H9 (cell line): Measurements from ENCODE around the gene DNASE1L2. TPM values are rescaled to one million over a fixed set of nuclear protein-coding genes. Genes with fewer than 3 reads are reported as not detected.
A peak's percentile ranks its signal among the peaks of the same experiment; 100 is the strongest.

Experiments
- DNase-seq: peaks from one replicate; pipeline ENCODE4 v3.0.0-alpha.2; 2017
- H2AFZ ChIP-seq: one replicate; pipeline ENCODE4 v1.6.1; 2013; ENCODE audit warnings: mild to moderate bottlenecking, low read length, control low read depth, moderate library complexity
- H2AK5ac ChIP-seq: 2 replicates; pipeline ENCODE4 v1.6.1; 2013; ENCODE audit warnings: low read length, control low read depth, mixed read lengths; ENCODE audit not compliant: insufficient read length
- H2BK120ac ChIP-seq: one replicate; pipeline ENCODE4 v1.6.1; 2013; ENCODE audit warnings: low read depth, mild to moderate bottlenecking, low read length, control low read depth, inconsistent platforms; ENCODE audit not compliant: poor library complexity, severe bottlenecking
- H2BK12ac ChIP-seq: 2 replicates; pipeline ENCODE4 v1.6.1; 2013; ENCODE audit warnings: low read length, control low read depth, mixed read lengths, low read depth; ENCODE audit not compliant: insufficient read length
- H2BK15ac ChIP-seq: 2 replicates; pipeline ENCODE4 v1.6.1; 2013; ENCODE audit warnings: low read depth, low read length, control low read depth
- H2BK20ac ChIP-seq: one replicate; pipeline ENCODE4 v1.6.1; 2013; ENCODE audit warnings: low read depth, mild to moderate bottlenecking, low read length, control low read depth, inconsistent platforms; ENCODE audit not compliant: poor library complexity, severe bottlenecking
- H2BK5ac ChIP-seq: 2 replicates; pipeline ENCODE4 v1.6.1; 2013; ENCODE audit warnings: low read length, control low read depth, mixed read lengths; ENCODE audit not compliant: insufficient read length
- H3K14ac ChIP-seq: 2 replicates; pipeline ENCODE4 v1.6.1; 2013; ENCODE audit warnings: low read length, control low read depth; ENCODE audit not compliant: insufficient read depth
- H3K18ac ChIP-seq: 2 replicates; pipeline ENCODE4 v1.6.1; 2013; ENCODE audit warnings: low read depth, mild to moderate bottlenecking, mixed read lengths, low read length, control low read depth; ENCODE audit not compliant: insufficient read length
- H3K23ac ChIP-seq: 2 replicates; pipeline ENCODE4 v1.6.1; 2013; ENCODE audit warnings: low read length, control low read depth, mixed read lengths, low read depth; ENCODE audit not compliant: insufficient read length
- H3K23me2 ChIP-seq: 2 replicates; pipeline ENCODE4 v1.6.1; 2013; ENCODE audit warnings: low read depth, mild to moderate bottlenecking, mixed read lengths, low read length, control low read depth; ENCODE audit not compliant: insufficient read length, poor library complexity, severe bottlenecking
- H3K27ac ChIP-seq: 2 replicates; pipeline ENCODE4 v1.5.1; 2013; ENCODE audit warnings: low read length, control low read depth, mixed read lengths, low read depth; ENCODE audit not compliant: insufficient read length
- H3K27me3 ChIP-seq: 2 replicates; pipeline ENCODE4 v1.6.1; 2013; ENCODE audit warnings: low read length, control low read depth, inconsistent platforms; ENCODE audit not compliant: insufficient read depth
- H3K4ac ChIP-seq: 2 replicates; pipeline ENCODE4 v1.6.1; 2013; ENCODE audit warnings: low read depth, mild to moderate bottlenecking, control low read depth, inconsistent platforms, low read length, moderate library complexity
- H3K4me1 ChIP-seq: 2 replicates; pipeline ENCODE4 v1.6.1; 2013; ENCODE audit warnings: low read length, control low read depth, inconsistent platforms; ENCODE audit not compliant: insufficient read depth
- H3K4me2 ChIP-seq: 2 replicates; pipeline ENCODE4 v1.6.1; 2013; ENCODE audit warnings: low read length, control low read depth, mixed read lengths; ENCODE audit not compliant: insufficient read length, insufficient read depth
- H3K56ac ChIP-seq: 2 replicates; pipeline ENCODE4 v1.6.1; 2013; ENCODE audit warnings: low read depth, mild to moderate bottlenecking, mixed read lengths, low read length, control low read depth; ENCODE audit not compliant: insufficient read length
- H3K79me1 ChIP-seq: 2 replicates; pipeline ENCODE4 v1.6.1; 2013; ENCODE audit warnings: low read depth, mild to moderate bottlenecking, moderate library complexity, low read length, control low read depth, inconsistent platforms; ENCODE audit not compliant: insufficient read depth, poor library complexity, severe bottlenecking
- H3K79me2 ChIP-seq: 2 replicates; pipeline ENCODE4 v1.6.1; 2013; ENCODE audit warnings: low read length, control low read depth, inconsistent platforms; ENCODE audit not compliant: insufficient read depth
- H3K9ac ChIP-seq: 2 replicates; pipeline ENCODE4 v1.6.1; 2013; ENCODE audit warnings: low read length, control low read depth, mixed read lengths; ENCODE audit not compliant: insufficient read length; ENCODE audit errors: extremely low read depth
- H3K9me3 ChIP-seq: one replicate; pipeline ENCODE4 v1.6.1; 2013; ENCODE audit warnings: low read depth, low read length, inconsistent platforms; ENCODE audit not compliant: control insufficient read depth
- H3T11ph ChIP-seq: one replicate; pipeline ENCODE4 v1.6.1; 2013; ENCODE audit warnings: mild to moderate bottlenecking, low read length, control low read depth, inconsistent platforms
- H4K20me1 ChIP-seq: one replicate; pipeline ENCODE4 v1.6.1; 2013; ENCODE audit not compliant: control insufficient read depth, insufficient read length, insufficient read depth
- H4K5ac ChIP-seq: 2 replicates; pipeline ENCODE4 v1.6.1; 2013; ENCODE audit warnings: low read depth, mild to moderate bottlenecking, mixed read lengths, low read length, control low read depth; ENCODE audit not compliant: insufficient read length
- H4K8ac ChIP-seq: replicated peaks from 2 replicates; pipeline ENCODE4 v1.6.1; 2013; ENCODE audit warnings: low read length, control low read depth, mixed read lengths, low read depth; ENCODE audit not compliant: insufficient read length
- H4K91ac ChIP-seq: 2 replicates; pipeline ENCODE4 v1.6.1; 2013; ENCODE audit warnings: low read depth, mild to moderate bottlenecking, moderate library complexity, mixed read lengths, low read length, control low read depth; ENCODE audit not compliant: insufficient read length
- H3K27ac Mint-ChIP-seq, 3 experiments: 2 replicates in 2 of 3; 3 replicates in 1 of 3; pipeline ENCODE4 v1.8.0; 2020 to 2021; ENCODE audit warnings: mixed read lengths in 3 of 3, mild to moderate bottlenecking in 1 of 3, moderate library complexity in 1 of 3
- H3K27me3 Mint-ChIP-seq: 2 replicates; pipeline ENCODE4 v1.8.0; 2021; ENCODE audit warnings: low read depth, mild to moderate bottlenecking, moderate library complexity, mixed read lengths
- H3K36me3 Mint-ChIP-seq, 3 experiments: 2 replicates in 2 of 3; 3 replicates in 1 of 3; pipeline ENCODE4 v1.8.0; 2020 to 2021; ENCODE audit warnings: low read depth in 3 of 3, mixed read lengths in 3 of 3; ENCODE audit not compliant: insufficient read depth in 1 of 3
- H3K4me1 Mint-ChIP-seq, 2 experiments: 2 replicates each; pipeline ENCODE4 v1.8.0; 2020; ENCODE audit warnings: mixed read lengths in 2 of 2
- H3K4me3 Mint-ChIP-seq, 2 experiments: 2 replicates in 1 of 2; 3 replicates in 1 of 2; pipeline ENCODE4 v1.8.0; 2020 to 2021; ENCODE audit warnings: mild to moderate bottlenecking in 2 of 2, mixed read lengths in 2 of 2, moderate library complexity in 1 of 2
- H3K9me3 Mint-ChIP-seq, 2 experiments: 2 replicates in 1 of 2; 3 replicates in 1 of 2; pipeline ENCODE4 v1.8.0; 2020; ENCODE audit warnings: mild to moderate bottlenecking in 2 of 2, mixed read lengths in 2 of 2, moderate library complexity in 1 of 2
- CTCF ChIP-seq: fragments of 200-600 bp; sonication (generic); conservative IDR thresholded peaks from 3 replicates; pipeline ENCODE4 v1.8.0; 2021; ENCODE audit warnings: antibody characterized with exemption, mild to moderate bottlenecking
- WGBS: extraction: QIAGEN DNeasy Blood & Tissue Kit; methylation state at CpG from one replicate; pipeline ENCODE4 v1.1.7; 2013; ENCODE audit warnings: missing lambda C conversion rate, low lambda C conversion rate, mixed read lengths; ENCODE audit not compliant: insufficient read length; ENCODE audit errors: extremely low coverage; 5-methylcytosine and 5-hydroxymethylcytosine counted together
- total RNA-seq: library from RNA; stranded (reverse); gene quantifications from 2 replicates; pipeline ENCODE4 v1.2.1, GENCODE V29; 2021

Gene DNASE1L2
- total RNA-seq, 1 experiment from 2014 or later: 2.5 TPM

- peak within 1 kb of the TSS in 2 of 3 experiments; percentile 55 to 75; a peak in 3 of 7 replicates for H3K27ac Mint-ChIP-seq
- no peak within 1 kb of the TSS for H3K56ac ChIP-seq
- no peak within 1 kb of the TSS for H4K8ac ChIP-seq
- H4K20me1 ChIP-seq: no peaks in the 10 kb centered on the region
- H3K79me1 ChIP-seq: no peaks in the 10 kb centered on the region
- H3K9me3 Mint-ChIP-seq: no peaks in the 10 kb centered on the region
- no peaks in the 10 kb centered on the region for H3K27me3 Mint-ChIP-seq
- H2BK12ac ChIP-seq: no peak within 1 kb of the TSS
- TF ChIP-seq CTCF: no peak
- H3K4me1 ChIP-seq: no peaks in the 10 kb centered on the region
- no peak within 1 kb of the TSS for H2BK120ac ChIP-seq
- no peak within 1 kb of the TSS for H4K91ac ChIP-seq
- H3K27ac ChIP-seq: no peak within 1 kb of the TSS
- H3K4me1 Mint-ChIP-seq: peaks cover 3% of the 10 kb centered on the region in 2 experiments; a peak in 2 of 4 replicates
- no peak within 1 kb of the TSS for H2BK5ac ChIP-seq
- no peak within 1 kb of the TSS for H2BK20ac ChIP-seq
- H3K4me2 ChIP-seq: peak within 1 kb of the TSS; percentile 56
- H3K9ac ChIP-seq: peak within 1 kb of the TSS; percentile 60
- no peaks in the 10 kb centered on the region for H3K23me2 ChIP-seq
- H3K36me3 Mint-ChIP-seq: peaks cover 0 to 3% (median 0%) of the 10 kb centered on the region in 3 experiments; a peak in 3 of 7 replicates
- no peak within 1 kb of the TSS for H4K5ac ChIP-seq
- peak within 1 kb of the TSS; percentile 36; the same call in 1 of the 2 replicates for H3K14ac ChIP-seq
- peaks cover 5% of the 10 kb centered on the region; the same call in 1 of the 2 replicates for H3K79me2 ChIP-seq
- H3K18ac ChIP-seq: peak within 1 kb of the TSS; percentile 27
- no peaks in the 10 kb centered on the region; the same call in 1 of the 2 replicates for H3K27me3 ChIP-seq
- no peak within 1 kb of the TSS for H2BK15ac ChIP-seq
- H3K4me3 Mint-ChIP-seq: peak within 1 kb of the TSS; percentile 80 to 84
- H2AK5ac ChIP-seq: no peak within 1 kb of the TSS
- H3K9me3 ChIP-seq: no peaks in the 10 kb centered on the region
- H3K4ac ChIP-seq: no peak within 1 kb of the TSS
- DNase-seq: peak; percentile 100
- WGBS: no CpG with 5 or more reads among the region's 82 CpGs
- no peak within 1 kb of the TSS for H3K23ac ChIP-seq
- H3T11ph ChIP-seq: no peak within 1 kb of the TSS
- H2AFZ ChIP-seq: no peak within 1 kb of the TSS
Observed at GRCh38 chr16:2223221-2223941, 12.9 kb upstream of the DNASE1L2 start, which contains the start of gene E4F1. Gene E4F1, plus strand, starts transcription at chr16:2223591. Its CDS starts 23 bp downstream, at chr16:2223614.
